WTC11 (cell line): ENCODE data around the gene NTN4. TPM values are rescaled to one million over a fixed set of nuclear protein-coding genes. Genes with fewer than 3 reads are reported as not detected.

Experiments used
- ATAC-seq: fragments of 200-7000 bp; cut with Tn5 transposase; 2 replicates; pipeline ENCODE4 v1.10.0; 2021; ENCODE audit warnings: mild to moderate bottlenecking, moderate library complexity
- CTCF ChIA-PET: fragments of 300-600 bp; sonication (Branson Sonifier 250); formaldehyde crosslinking; loops from one replicate; lab custom pipeline; 2021; ENCODE audit warnings: antibody characterized with exemption; lab: Charles Lee
- POLR2A ChIA-PET: fragments of 350-600 bp; sonication (Branson Sonifier 250); formaldehyde crosslinking; loops from one replicate; lab custom pipeline; 2021; ENCODE audit warnings: antibody characterized with exemption; lab: Charles Lee
- DNase-seq: peaks from one replicate; pipeline ENCODE4 v3.0.0; 2021; ENCODE audit warnings: low spot score
- H3K27ac Mint-ChIP-seq: 2 replicates; pipeline ENCODE4 v1.8.0; 2021; ENCODE audit warnings: mixed read lengths
- H3K27me3 Mint-ChIP-seq: 2 replicates; pipeline ENCODE4 v1.8.0; 2021; ENCODE audit warnings: low read depth, mild to moderate bottlenecking, moderate library complexity, mixed read lengths
- H3K36me3 Mint-ChIP-seq: 2 replicates; pipeline ENCODE4 v1.8.0; 2021; ENCODE audit warnings: mixed read lengths
- H3K4me1 Mint-ChIP-seq: 2 replicates; pipeline ENCODE4 v1.8.0; 2022; ENCODE audit warnings: mixed read lengths
- H3K4me3 Mint-ChIP-seq: 2 replicates; pipeline ENCODE4 v1.8.0; 2021; ENCODE audit warnings: mild to moderate bottlenecking, moderate library complexity, mixed read lengths
- H3K9me3 Mint-ChIP-seq: 2 replicates; pipeline ENCODE4 v1.8.0; 2021; ENCODE audit warnings: mixed read lengths
- ATF1 ChIP-seq: sonication (generic); formaldehyde crosslinking; IDR thresholded peaks from 2 replicates; pipeline ENCODE4 v1.8.1; 2023; ENCODE audit warnings: mild to moderate bottlenecking, moderate library complexity, missing genetic modification reagents
- CREM ChIP-seq: sonication (generic); formaldehyde crosslinking; IDR thresholded peaks from 2 replicates; pipeline ENCODE4 v1.8.1; 2022; ENCODE audit warnings: mild to moderate bottlenecking, missing genetic modification reagents, moderate library complexity
- ETV6 ChIP-seq: sonication (generic); formaldehyde crosslinking; IDR thresholded peaks from 2 replicates; pipeline ENCODE4 v1.8.1; 2022; ENCODE audit warnings: mild to moderate bottlenecking, missing genetic modification reagents
- GRHL2 ChIP-seq: fragments of 250-450 bp; sonication (Bioruptor Pico); IDR thresholded peaks from 2 replicates; pipeline ENCODE4 v1.8.0; 2022; ENCODE audit warnings: mild to moderate bottlenecking, moderate library complexity; ENCODE audit not compliant: insufficient replicate concordance, severe bottlenecking
- MXD4 ChIP-seq: fragments of 250-450 bp; sonication (Bioruptor Pico); IDR thresholded peaks from 2 replicates; pipeline ENCODE4 v1.8.0; 2021; ENCODE audit warnings: mild to moderate bottlenecking, moderate library complexity, borderline replicate concordance
- MYBL2 ChIP-seq: sonication (generic); formaldehyde crosslinking; IDR thresholded peaks from 2 replicates; pipeline ENCODE4 v1.8.1; 2023; ENCODE audit warnings: mild to moderate bottlenecking, moderate library complexity, missing genetic modification reagents
- NR3C1 ChIP-seq: sonication (generic); formaldehyde crosslinking; conservative IDR thresholded peaks from 2 replicates; pipeline ENCODE4 v1.8.1; 2023; ENCODE audit warnings: low read depth, mild to moderate bottlenecking, missing genetic modification reagents
- RELA ChIP-seq: sonication (generic); formaldehyde crosslinking; IDR thresholded peaks from 2 replicates; pipeline ENCODE4 v1.8.1; 2022; ENCODE audit warnings: missing genetic modification reagents, mild to moderate bottlenecking, borderline replicate concordance
- ZNF219 ChIP-seq: sonication (generic); formaldehyde crosslinking; IDR thresholded peaks from 2 replicates; pipeline ENCODE4 v1.8.0; 2023; ENCODE audit warnings: missing genetic modification reagents, mild to moderate bottlenecking, borderline replicate concordance
- total RNA-seq: library from RNA; stranded (reverse); gene quantifications from 3 replicates; pipeline ENCODE4 v1.2.3, GENCODE V29; 2021
- TF ChIP-seq, protein P1 (sequence below): fragments of 250-450 bp; sonication (Bioruptor Pico); IDR thresholded peaks from 2 replicates; pipeline ENCODE4 v1.9.0; 2021; ENCODE audit warnings: mild to moderate bottlenecking
- TF ChIP-seq, protein P2 (sequence below): sonication (generic); formaldehyde crosslinking; IDR thresholded peaks from 2 replicates; pipeline ENCODE4 v1.8.0; 2022; ENCODE audit warnings: mild to moderate bottlenecking, missing genetic modification reagents
- TF ChIP-seq, protein P3 (sequence below): sonication (generic); formaldehyde crosslinking; IDR thresholded peaks from 2 replicates; pipeline ENCODE4 v1.8.1; 2023; ENCODE audit warnings: mild to moderate bottlenecking, missing genetic modification reagents, moderate library complexity
- TF ChIP-seq, protein P4 (sequence below): sonication (generic); formaldehyde crosslinking; IDR thresholded peaks from 2 replicates; pipeline ENCODE4 v1.8.0; 2022; ENCODE audit warnings: mild to moderate bottlenecking, missing genetic modification reagents
- TF ChIP-seq, protein P5 (sequence below): sonication (generic); formaldehyde crosslinking; IDR thresholded peaks from 2 replicates; pipeline ENCODE4 v1.8.1; 2023; ENCODE audit warnings: mild to moderate bottlenecking, missing genetic modification reagents
- TF ChIP-seq, protein P6 (sequence below): sonication (generic); formaldehyde crosslinking; IDR thresholded peaks from 2 replicates; pipeline ENCODE4 v1.8.1; 2022; ENCODE audit warnings: low read depth, missing genetic modification reagents, borderline replicate concordance

NTN4 gene
- total RNA-seq, 1 experiment from 2014 or later: 2.7 TPM

DNA sequence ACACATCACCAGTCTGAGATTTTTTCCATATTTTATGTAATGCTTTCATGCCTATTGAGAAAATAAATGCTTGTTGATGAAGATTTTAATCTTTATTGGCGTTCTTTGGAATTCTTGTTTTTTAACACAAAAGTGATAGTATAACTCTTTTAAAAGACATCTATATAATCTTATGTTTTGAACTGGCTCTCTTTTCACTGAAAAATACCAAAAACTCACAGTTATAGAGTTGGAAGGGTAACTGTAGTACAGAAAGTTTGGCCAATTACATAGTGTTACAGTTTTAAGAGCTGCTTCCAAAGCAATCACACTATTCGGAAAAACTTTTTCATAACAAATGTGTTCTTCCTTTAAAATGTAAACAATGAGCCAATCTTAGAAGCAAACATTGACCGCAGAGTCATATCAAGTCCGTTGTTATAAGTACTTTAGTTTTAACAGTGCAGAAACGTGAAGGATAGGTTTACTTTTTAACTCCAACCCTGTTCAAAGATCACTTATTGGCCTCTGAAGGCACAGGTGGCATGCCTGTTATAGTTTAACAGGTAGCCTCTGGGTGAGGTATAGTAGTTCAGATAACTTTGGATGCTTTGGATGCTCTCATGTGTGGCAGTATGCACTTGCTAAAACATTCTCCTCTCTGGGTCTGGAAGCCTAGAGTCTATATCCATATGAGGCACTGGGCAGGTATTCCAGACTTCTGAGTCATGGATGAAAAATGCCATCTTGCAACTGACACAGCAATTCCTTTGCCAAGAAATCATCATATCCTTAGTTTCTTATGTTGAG is 12.1 kb upstream of the NTN4 start:
- Mint-ChIP-seq H3K27me3 (peaks cover 5% of the 10 kb centered on the region; the same call in 1 of the 2 replicates), H3K36me3 (no peaks in the 10 kb centered on the region), H3K4me3 (no peak overlapping the region), H3K4me1 (no peaks in the 10 kb centered on the region), H3K9me3 (no peaks in the 10 kb centered on the region)
- POLR2A ChIA-PET: no interaction called here
- 0 out of 2 replicates have a peak, but pooled peaks have one; percentile 26 for ATAC-seq
- TF ChIP-seq, protein P1, sequence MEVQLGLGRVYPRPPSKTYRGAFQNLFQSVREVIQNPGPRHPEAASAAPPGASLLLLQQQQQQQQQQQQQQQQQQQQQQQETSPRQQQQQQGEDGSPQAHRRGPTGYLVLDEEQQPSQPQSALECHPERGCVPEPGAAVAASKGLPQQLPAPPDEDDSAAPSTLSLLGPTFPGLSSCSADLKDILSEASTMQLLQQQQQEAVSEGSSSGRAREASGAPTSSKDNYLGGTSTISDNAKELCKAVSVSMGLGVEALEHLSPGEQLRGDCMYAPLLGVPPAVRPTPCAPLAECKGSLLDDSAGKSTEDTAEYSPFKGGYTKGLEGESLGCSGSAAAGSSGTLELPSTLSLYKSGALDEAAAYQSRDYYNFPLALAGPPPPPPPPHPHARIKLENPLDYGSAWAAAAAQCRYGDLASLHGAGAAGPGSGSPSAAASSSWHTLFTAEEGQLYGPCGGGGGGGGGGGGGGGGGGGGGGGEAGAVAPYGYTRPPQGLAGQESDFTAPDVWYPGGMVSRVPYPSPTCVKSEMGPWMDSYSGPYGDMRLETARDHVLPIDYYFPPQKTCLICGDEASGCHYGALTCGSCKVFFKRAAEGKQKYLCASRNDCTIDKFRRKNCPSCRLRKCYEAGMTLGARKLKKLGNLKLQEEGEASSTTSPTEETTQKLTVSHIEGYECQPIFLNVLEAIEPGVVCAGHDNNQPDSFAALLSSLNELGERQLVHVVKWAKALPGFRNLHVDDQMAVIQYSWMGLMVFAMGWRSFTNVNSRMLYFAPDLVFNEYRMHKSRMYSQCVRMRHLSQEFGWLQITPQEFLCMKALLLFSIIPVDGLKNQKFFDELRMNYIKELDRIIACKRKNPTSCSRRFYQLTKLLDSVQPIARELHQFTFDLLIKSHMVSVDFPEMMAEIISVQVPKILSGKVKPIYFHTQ (CRISPR knock-in tag): no peak
- TF ChIP-seq, protein P2, sequence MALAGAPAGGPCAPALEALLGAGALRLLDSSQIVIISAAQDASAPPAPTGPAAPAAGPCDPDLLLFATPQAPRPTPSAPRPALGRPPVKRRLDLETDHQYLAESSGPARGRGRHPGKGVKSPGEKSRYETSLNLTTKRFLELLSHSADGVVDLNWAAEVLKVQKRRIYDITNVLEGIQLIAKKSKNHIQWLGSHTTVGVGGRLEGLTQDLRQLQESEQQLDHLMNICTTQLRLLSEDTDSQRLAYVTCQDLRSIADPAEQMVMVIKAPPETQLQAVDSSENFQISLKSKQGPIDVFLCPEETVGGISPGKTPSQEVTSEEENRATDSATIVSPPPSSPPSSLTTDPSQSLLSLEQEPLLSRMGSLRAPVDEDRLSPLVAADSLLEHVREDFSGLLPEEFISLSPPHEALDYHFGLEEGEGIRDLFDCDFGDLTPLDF (CRISPR knock-in tag): no peak
- TF ChIP-seq, protein P3, sequence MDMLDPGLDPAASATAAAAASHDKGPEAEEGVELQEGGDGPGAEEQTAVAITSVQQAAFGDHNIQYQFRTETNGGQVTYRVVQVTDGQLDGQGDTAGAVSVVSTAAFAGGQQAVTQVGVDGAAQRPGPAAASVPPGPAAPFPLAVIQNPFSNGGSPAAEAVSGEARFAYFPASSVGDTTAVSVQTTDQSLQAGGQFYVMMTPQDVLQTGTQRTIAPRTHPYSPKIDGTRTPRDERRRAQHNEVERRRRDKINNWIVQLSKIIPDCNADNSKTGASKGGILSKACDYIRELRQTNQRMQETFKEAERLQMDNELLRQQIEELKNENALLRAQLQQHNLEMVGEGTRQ (CRISPR knock-in tag): no peak
- TF ChIP-seq MXD4 (CRISPR knock-in tag) (no peak), RELA (CRISPR knock-in tag) (no peak), ETV6 (no peak), NR3C1 (no peak), CREM (CRISPR knock-in tag) (no peak), ZNF219 (CRISPR knock-in tag) (no peak), MYBL2 (CRISPR knock-in tag) (no peak), GRHL2 (CRISPR knock-in tag) (no peak), ATF1 (CRISPR knock-in tag) (no peak)
- TF ChIP-seq, protein P4, sequence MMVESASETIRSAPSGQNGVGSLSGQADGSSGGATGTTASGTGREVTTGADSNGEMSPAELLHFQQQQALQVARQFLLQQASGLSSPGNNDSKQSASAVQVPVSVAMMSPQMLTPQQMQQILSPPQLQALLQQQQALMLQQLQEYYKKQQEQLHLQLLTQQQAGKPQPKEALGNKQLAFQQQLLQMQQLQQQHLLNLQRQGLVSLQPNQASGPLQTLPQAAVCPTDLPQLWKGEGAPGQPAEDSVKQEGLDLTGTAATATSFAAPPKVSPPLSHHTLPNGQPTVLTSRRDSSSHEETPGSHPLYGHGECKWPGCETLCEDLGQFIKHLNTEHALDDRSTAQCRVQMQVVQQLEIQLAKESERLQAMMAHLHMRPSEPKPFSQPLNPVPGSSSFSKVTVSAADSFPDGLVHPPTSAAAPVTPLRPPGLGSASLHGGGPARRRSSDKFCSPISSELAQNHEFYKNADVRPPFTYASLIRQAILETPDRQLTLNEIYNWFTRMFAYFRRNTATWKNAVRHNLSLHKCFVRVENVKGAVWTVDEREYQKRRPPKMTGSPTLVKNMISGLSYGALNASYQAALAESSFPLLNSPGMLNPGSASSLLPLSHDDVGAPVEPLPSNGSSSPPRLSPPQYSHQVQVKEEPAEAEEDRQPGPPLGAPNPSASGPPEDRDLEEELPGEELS (CRISPR knock-in tag): no peak
- TF ChIP-seq, protein P5, sequence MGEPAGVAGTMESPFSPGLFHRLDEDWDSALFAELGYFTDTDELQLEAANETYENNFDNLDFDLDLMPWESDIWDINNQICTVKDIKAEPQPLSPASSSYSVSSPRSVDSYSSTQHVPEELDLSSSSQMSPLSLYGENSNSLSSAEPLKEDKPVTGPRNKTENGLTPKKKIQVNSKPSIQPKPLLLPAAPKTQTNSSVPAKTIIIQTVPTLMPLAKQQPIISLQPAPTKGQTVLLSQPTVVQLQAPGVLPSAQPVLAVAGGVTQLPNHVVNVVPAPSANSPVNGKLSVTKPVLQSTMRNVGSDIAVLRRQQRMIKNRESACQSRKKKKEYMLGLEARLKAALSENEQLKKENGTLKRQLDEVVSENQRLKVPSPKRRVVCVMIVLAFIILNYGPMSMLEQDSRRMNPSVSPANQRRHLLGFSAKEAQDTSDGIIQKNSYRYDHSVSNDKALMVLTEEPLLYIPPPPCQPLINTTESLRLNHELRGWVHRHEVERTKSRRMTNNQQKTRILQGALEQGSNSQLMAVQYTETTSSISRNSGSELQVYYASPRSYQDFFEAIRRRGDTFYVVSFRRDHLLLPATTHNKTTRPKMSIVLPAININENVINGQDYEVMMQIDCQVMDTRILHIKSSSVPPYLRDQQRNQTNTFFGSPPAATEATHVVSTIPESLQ (CRISPR knock-in tag): no peak
- TF ChIP-seq, protein P6, sequence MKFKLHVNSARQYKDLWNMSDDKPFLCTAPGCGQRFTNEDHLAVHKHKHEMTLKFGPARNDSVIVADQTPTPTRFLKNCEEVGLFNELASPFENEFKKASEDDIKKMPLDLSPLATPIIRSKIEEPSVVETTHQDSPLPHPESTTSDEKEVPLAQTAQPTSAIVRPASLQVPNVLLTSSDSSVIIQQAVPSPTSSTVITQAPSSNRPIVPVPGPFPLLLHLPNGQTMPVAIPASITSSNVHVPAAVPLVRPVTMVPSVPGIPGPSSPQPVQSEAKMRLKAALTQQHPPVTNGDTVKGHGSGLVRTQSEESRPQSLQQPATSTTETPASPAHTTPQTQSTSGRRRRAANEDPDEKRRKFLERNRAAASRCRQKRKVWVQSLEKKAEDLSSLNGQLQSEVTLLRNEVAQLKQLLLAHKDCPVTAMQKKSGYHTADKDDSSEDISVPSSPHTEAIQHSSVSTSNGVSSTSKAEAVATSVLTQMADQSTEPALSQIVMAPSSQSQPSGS (CRISPR knock-in tag): no peak
- TF ChIP-seq, all 79 proteins: peak for 0
- no peak for DNase-seq
- CTCF ChIA-PET: no interaction called here
- H3K27ac Mint-ChIP-seq: no peak overlapping the region
